Adipocyte (in vitro differentiated cells): ENCODE results near the gene LZTS2.

ENCODE experiments used
- DNase-seq: peaks from one replicate; pipeline ENCODE4 v3.0.0-alpha.2; 2015; ENCODE audit warnings: low read depth
- H3K27me3 ChIP-seq: replicated peaks from 2 replicates; pipeline ENCODE4 v1.7.0; 2013; ENCODE audit warnings: mild to moderate bottlenecking, low read length, moderate library complexity; ENCODE audit not compliant: control insufficient read depth, insufficient read depth
- H3K36me3 ChIP-seq: 2 replicates; pipeline ENCODE4 v1.7.0; 2013; ENCODE audit warnings: low read length, mild to moderate bottlenecking, moderate library complexity; ENCODE audit not compliant: control insufficient read depth, insufficient read depth, severe bottlenecking
- H3K4me1 ChIP-seq: 2 replicates; pipeline ENCODE4 v1.7.0; 2013; ENCODE audit warnings: mild to moderate bottlenecking, low read length, moderate library complexity; ENCODE audit not compliant: control insufficient read depth, insufficient read depth
- H3K4me3 ChIP-seq: 2 replicates; pipeline ENCODE4 v1.7.0; 2013; ENCODE audit warnings: mild to moderate bottlenecking, low read length, moderate library complexity
- H3K9ac ChIP-seq: 2 replicates; pipeline ENCODE4 v1.7.0; 2013; ENCODE audit warnings: mild to moderate bottlenecking, low read length, moderate library complexity
- H3K9me3 ChIP-seq: 2 replicates; pipeline ENCODE4 v1.7.0; 2013; ENCODE audit warnings: mild to moderate bottlenecking, low read length, moderate library complexity; ENCODE audit not compliant: control insufficient read depth

The LZTS2 gene

DNA sequence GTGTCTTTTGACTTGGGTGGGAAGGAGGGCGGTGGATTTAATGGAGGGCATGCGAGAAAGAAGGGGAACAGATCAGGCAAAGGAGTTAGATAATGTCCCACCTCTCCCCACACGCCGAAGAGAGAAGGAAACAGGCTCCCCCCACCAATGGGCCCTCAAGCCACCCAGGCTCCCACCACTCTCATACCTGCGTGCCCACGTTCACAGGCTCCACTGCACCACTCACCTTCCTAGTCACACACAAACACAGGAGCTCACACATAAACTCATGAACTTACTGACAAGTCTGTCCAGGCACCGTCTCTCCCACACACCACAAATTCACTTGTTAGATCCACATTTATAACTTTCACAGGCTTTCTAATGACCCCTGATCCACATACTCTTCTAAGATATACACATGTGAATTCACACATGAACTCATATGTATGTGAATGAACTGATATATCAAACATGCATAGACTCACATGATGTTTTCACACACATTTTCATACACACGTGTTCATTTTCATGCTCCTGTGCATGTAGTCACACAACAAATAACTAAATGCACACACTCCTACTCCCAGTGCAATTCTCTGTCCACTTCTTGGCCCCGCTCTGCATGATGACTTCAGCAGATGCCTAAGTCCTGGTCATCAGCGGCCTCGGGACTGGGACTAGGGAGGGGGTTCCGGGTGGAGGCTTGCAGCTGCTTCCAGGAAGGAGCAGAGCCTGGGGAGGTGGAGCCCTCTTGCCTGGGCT, 1.5 kb downstream of the LZTS2 start:
- DNase-seq = peak; percentile 95
- H3K4me3 ChIP-seq = peak overlapping the region; percentile 97
- H3K9ac ChIP-seq = peak overlapping the region; percentile 90

DNA sequence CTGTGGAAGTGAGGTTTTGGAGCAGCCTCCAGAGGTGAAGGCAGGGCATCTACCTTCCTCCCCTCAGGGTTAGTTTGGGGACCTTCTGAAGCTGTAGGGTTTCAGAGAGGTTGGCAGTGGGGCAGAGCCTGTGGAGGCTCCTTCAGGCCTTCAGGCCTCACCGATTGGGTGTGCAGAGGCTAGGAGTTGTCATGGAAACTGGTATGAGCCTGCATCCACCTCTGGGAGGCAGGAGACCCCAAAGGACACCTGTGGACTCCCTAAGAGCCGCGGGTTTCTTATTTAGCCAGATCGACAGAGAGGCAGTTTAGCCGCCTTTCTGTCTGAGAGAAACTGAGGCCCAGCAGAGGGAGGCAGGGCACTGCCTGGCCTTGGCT, 2.0 kb downstream of the LZTS2 start:
- H3K9me3 ChIP-seq = no peaks in the 10 kb centered on the region
- H3K4me1 ChIP-seq = peaks cover 47% of the 10 kb centered on the region
- H3K4me3 ChIP-seq = peak overlapping the region; percentile 97
- no peaks in the 10 kb centered on the region for H3K27me3 ChIP-seq
- DNase-seq = no peak
- peak overlapping the region; percentile 90 for H3K9ac ChIP-seq
- H3K36me3 ChIP-seq = peaks cover 44% of the 10 kb centered on the region

More for the DNA sequence above, 1.5 kb downstream of the LZTS2 start:
- Histone ChIP-seq H3K27me3 (no peaks in the 10 kb centered on the region), H3K4me1 (peaks cover 50% of the 10 kb centered on the region), H3K9me3 (no peaks in the 10 kb centered on the region), H3K36me3 (peaks cover 38% of the 10 kb centered on the region)

DNA sequence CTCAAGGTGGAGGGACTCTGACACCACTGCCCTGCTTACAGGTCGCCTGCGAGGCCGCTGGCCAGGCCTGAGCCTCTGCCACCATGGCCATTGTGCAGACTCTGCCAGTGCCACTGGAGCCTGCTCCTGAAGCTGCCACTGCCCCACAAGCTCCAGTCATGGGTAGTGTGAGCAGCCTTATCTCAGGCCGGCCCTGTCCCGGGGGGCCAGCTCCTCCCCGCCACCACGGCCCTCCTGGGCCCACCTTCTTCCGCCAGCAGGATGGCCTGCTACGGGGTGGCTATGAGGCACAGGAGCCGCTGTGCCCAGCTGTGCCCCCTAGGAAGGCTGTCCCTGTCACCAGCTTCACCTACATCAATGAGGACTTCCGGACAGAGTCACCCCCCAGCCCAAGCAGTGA, 2.8 kb downstream of the LZTS2 start:
- Histone ChIP-seq H3K4me3 (peak overlapping the region; percentile 97), H3K4me1 (peaks cover 50% of the 10 kb centered on the region), H3K9ac (peak overlapping the region; percentile 90), H3K9me3 (no peaks in the 10 kb centered on the region), H3K36me3 (peaks cover 52% of the 10 kb centered on the region), H3K27me3 (no peaks in the 10 kb centered on the region)
- no peak for DNase-seq

DNA sequence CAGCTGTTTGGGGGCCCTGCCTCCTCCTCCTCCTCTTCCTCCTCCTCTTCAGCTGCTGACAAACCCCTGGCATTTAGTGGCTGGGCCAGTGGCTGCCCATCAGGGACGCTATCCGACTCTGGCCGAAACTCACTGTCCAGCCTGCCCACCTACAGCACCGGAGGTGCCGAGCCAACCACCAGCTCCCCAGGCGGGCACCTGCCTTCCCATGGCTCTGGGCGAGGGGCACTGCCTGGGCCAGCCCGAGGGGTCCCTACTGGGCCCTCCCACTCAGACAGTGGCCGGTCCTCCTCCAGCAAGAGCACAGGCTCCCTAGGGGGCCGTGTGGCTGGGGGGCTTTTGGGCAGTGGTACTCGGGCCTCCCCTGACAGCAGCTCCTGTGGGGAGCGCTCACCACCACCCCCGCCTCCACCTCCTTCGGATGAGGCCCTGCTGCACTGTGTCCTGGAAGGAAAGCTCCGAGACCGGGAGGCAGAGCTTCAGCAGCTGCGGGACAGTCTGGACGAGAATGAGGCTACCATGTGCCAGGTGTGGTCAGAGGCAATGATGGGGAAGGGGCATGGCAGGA, 4.1 kb downstream of the LZTS2 start:
- Histone ChIP-seq H3K4me3 (peak overlapping the region; percentile 11), H3K27me3 (no peaks in the 10 kb centered on the region), H3K9me3 (no peaks in the 10 kb centered on the region), H3K36me3 (peaks cover 53% of the 10 kb centered on the region), H3K9ac (peak overlapping the region; percentile 90), H3K4me1 (peaks cover 50% of the 10 kb centered on the region)
- no peak for DNase-seq

DNA sequence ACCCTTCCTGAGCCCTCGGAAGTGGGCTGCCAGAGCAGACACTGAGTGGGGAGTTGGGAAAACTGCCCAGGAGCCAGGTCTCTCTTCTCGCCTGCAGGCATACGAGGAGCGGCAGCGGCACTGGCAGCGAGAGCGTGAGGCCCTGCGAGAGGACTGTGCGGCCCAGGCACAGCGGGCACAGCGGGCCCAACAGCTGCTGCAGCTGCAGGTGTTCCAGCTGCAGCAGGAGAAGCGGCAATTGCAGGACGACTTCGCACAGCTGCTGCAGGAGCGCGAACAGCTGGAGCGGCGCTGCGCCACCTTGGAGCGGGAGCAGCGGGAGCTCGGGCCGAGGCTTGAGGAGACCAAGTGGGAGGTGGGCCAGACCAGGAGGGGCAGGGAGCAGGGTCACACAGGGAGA, 5.8 kb downstream of the LZTS2 start:
- Histone ChIP-seq H3K4me1 (peaks cover 47% of the 10 kb centered on the region), H3K9me3 (no peaks in the 10 kb centered on the region), H3K36me3 (peaks cover 53% of the 10 kb centered on the region), H3K9ac (no peak overlapping the region), H3K4me3 (no peak overlapping the region), H3K27me3 (no peaks in the 10 kb centered on the region)
- no peak for DNase-seq

DNA sequence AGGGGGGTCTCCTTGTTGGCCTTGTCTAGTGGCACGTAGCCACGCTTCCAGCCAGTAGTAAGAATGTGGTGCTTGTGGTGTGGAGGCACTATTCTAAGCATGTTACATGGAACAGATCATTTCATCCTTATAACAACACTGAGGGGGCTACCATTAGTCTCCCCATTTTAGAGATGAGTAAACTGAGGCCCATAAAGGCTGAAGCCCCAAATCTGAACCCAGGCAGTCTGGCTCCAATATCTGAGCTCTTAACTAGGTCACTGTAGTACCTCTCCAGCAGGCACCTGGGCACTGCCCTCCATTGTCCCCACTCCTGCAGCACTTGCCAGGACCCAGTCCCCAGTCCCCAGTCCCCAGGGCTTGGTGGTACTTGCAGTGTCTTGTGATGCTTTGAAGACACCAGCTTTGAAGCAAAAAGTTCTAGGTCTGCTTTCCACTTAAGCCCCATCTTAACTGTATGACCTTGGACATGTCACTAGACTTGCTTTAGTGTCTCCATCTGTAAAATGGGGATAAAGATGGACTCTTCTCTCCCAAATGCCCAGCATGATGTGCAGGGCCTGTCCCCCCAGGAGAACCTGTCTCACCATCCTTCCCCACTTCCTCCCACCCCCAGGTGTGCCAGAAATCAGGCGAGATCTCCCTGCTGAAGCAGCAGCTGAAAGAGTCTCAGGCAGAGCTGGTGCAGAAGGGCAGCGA, 6.4 kb downstream of the LZTS2 start:
- Histone ChIP-seq H3K4me3 (no peak overlapping the region), H3K4me1 (peaks cover 44% of the 10 kb centered on the region), H3K36me3 (peaks cover 53% of the 10 kb centered on the region), H3K9me3 (no peaks in the 10 kb centered on the region), H3K9ac (no peak overlapping the region), H3K27me3 (no peaks in the 10 kb centered on the region)
- no peak for DNase-seq

DNA sequence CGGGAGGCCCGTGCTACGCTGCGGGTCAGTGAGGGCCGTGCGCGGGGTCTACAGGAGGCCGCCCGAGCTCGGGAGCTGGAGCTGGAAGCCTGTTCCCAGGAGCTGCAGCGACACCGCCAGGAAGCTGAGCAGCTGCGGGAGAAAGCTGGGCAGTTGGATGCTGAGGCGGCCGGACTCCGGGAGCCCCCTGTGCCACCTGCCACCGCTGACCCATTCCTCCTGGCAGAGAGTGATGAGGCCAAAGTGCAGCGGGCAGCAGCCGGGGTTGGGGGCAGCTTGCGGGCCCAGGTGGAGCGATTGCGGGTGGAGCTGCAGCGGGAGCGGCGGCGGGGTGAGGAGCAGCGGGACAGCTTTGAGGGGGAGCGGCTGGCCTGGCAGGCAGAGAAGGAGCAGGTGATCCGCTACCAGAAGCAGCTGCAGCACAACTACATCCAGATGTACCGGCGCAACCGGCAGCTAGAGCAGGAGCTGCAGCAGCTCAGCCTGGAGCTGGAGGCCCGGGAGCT, 7.0 kb downstream of the LZTS2 start:
- peaks cover 53% of the 10 kb centered on the region for H3K36me3 ChIP-seq
- DNase-seq = no peak
- H3K4me1 ChIP-seq = peaks cover 37% of the 10 kb centered on the region
- H3K4me3 ChIP-seq = no peak overlapping the region
- H3K9me3 ChIP-seq = no peaks in the 10 kb centered on the region
- peak overlapping the region; percentile 44 for H3K9ac ChIP-seq
- no peaks in the 10 kb centered on the region for H3K27me3 ChIP-seq

DNA sequence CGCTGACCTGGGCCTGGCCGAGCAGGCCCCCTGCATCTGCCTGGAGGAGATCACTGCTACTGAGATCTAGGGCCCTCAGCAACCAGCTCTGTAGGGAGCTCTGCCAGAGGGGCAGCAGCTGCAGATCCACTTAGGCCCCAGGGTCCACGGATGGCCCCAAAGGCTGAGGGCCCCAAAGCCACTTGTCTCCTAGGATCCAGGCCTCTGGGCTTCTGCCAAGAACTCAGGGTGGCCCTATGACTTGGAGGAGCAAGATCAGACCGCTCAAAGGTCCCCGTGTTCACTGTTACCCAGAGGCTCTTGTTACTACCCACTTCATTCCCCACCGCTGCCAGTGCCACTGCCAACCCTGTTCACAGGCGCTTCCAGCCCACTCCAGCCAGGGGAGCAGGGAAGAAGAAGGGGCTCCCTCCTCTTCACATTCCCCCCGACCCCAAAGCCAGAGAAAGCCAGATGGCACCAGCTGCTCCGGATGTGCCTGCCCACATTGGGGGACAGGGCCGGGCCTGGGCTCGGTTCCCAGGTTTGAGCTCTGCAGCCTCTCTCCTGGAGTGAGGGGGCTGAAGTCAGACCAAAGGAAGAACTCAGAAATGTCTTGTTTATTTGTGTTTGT, 7.6 kb downstream of the LZTS2 start:
- Histone ChIP-seq H3K9ac (peak overlapping the region; percentile 44), H3K4me1 (peaks cover 32% of the 10 kb centered on the region), H3K9me3 (no peaks in the 10 kb centered on the region), H3K36me3 (peaks cover 53% of the 10 kb centered on the region), H3K27me3 (no peaks in the 10 kb centered on the region), H3K4me3 (no peak overlapping the region)
- peak; percentile 27 for DNase-seq

DNA sequence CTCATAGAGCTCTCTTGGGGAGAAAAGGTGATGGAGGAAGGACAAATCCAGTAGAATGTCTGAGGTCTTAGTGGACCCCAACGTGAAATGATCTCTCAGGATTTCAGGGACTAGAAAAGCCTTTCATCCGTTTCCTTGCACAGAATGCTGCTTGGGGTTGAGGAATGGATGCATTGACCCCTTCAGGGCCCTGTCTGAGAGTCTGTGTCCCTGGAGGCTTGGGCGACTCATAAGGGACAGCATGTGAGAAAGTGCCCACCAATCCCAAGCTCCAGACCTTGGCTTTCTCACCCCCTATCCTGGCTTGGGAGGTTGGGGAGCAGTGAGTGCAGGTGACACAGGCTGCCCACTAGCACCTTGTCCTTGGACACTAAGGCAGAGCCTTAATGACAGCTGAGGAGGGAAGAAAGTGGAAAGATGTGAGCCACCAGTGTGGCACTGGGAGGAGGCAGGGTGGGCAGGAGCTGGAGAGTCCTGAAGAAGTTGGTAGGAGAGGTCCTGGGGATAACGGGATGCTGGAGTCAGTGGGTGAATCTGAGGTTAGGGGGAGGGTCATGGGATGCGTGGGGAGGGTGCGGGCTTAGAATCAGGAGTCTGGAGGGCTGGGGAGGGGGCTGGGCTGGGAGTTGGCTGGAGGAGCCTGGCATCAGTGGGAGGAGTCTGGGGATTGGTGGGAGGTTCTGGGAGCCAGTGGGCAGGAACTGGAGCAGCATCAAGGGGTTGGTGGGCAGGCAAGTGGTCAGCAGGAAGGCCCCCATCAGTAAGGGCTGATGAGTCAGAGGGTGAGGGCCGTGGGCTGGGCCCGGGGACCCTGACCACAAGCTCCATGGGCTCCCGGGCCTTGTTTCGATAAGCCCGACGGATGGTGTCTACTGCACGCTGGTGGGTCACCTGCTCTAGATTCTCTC, 8.6 kb downstream of the LZTS2 start:
- no peaks in the 10 kb centered on the region for H3K9me3 ChIP-seq
- peak overlapping the region; percentile 3 for H3K9ac ChIP-seq
- peaks cover 33% of the 10 kb centered on the region for H3K4me1 ChIP-seq
- H3K27me3 ChIP-seq = no peaks in the 10 kb centered on the region
- no peak for DNase-seq
- H3K36me3 ChIP-seq = peaks cover 44% of the 10 kb centered on the region
- H3K4me3 ChIP-seq = no peak overlapping the region

DNA sequence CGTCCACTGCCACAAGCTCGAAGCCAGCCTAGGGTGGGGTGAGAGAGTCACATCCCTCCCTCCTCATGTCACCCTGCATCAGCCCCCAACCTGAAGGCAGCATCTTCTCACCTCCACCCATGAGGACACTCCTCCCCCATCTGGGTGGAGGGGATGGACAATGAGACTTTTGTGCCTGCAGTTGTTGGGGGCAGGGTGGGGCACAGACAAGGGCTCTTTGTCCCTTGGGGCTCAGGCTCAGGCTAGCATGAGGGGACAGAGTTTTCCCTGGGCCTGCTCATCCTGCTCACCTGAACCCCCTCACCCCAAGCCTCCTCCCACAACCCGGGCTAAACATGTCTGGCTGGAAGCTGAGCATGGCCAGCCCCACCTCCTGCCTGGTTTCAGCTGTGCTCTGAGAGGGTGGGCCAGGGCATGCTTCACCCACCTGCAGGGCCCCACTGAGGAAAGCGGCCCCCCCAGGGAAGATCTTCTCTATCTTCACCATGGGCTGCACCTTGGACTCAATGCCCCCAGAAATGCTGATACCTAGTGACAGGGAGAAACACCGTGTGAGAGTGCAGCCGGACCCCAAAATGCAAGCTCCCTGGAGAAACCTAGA, 9.3 kb downstream of the LZTS2 start:
- H3K4me3 ChIP-seq = no peak overlapping the region
- no peaks in the 10 kb centered on the region for H3K9me3 ChIP-seq
- DNase-seq = no peak
- H3K9ac ChIP-seq = no peak overlapping the region
- peaks cover 36% of the 10 kb centered on the region for H3K36me3 ChIP-seq
- H3K4me1 ChIP-seq = peaks cover 31% of the 10 kb centered on the region
- no peaks in the 10 kb centered on the region for H3K27me3 ChIP-seq
